H1 (cell line): ENCODE measurements around the gene TLCD5. TPM values are rescaled to one million over a fixed set of nuclear protein-coding genes. Genes with fewer than 3 reads are reported as not detected.

Experiments used
- ASH2L ChIP-seq: fragments of 200-600, 300-600 bp; sonication (generic); IDR thresholded peaks from one replicate; pipeline ENCODE4 v1.7.1; 2017; ENCODE audit warnings: low read length
- CHD2 ChIP-seq: IDR thresholded peaks from 2 replicates; pipeline ENCODE4 v1.6.1; 2012; ENCODE audit warnings: low read length, improper control_type of control experiment
- FOSL1 ChIP-seq: IDR thresholded peaks from 2 replicates; pipeline ENCODE4 v1.6.1; 2011; ENCODE audit warnings: mild to moderate bottlenecking, low read depth, low read length, moderate library complexity; ENCODE audit not compliant: insufficient read depth
- GTF2F1 ChIP-seq: IDR thresholded peaks from 2 replicates; pipeline ENCODE4 v1.6.1; 2012; ENCODE audit warnings: low read depth, low read length, improper control_type of control experiment, borderline replicate concordance
- POU5F1 ChIP-seq: IDR thresholded peaks from 2 replicates; pipeline ENCODE4 v1.6.1; 2011; ENCODE audit warnings: low read depth, mild to moderate bottlenecking, low read length, moderate library complexity
- RAD21 ChIP-seq, 2 experiments: IDR thresholded peaks in 1 of 2; conservative IDR thresholded peaks in 1 of 2; 2 replicates each; pipeline ENCODE4 v1.6.1; 2011; ENCODE audit warnings: low read depth in 2 of 2, low read length in 2 of 2, improper control_type of control experiment in 1 of 2, inconsistent platforms in 1 of 2, mild to moderate bottlenecking in 1 of 2, moderate library complexity in 1 of 2
- RXRA ChIP-seq: IDR thresholded peaks from 2 replicates; pipeline ENCODE4 v1.6.1; 2011; ENCODE audit warnings: low read depth, mild to moderate bottlenecking, low read length, moderate library complexity; ENCODE audit not compliant: insufficient read depth
- SAP30 ChIP-seq: fragments of 300-600 bp; sonication (generic); IDR thresholded peaks from 2 replicates; pipeline ENCODE4 v1.7.1; 2012; ENCODE audit warnings: low read length, moderate library complexity, mild to moderate bottlenecking, inconsistent platforms; ENCODE audit not compliant: insufficient read depth, insufficient replicate concordance
- SIN3A ChIP-seq, 2 experiments: IDR thresholded peaks in 1 of 2; conservative IDR thresholded peaks in 1 of 2; 2 replicates each; pipeline ENCODE4 v1.6.1; 2011 to 2012; ENCODE audit warnings: low read length in 2 of 2, improper control_type of control experiment in 1 of 2, low read depth in 1 of 2, mild to moderate bottlenecking in 1 of 2
- SRF ChIP-seq: IDR thresholded peaks from 2 replicates; pipeline ENCODE4 v1.6.1; 2011; ENCODE audit warnings: mild to moderate bottlenecking, low read depth, low read length, moderate library complexity
- SUZ12 ChIP-seq: fragments of 200-600 bp; sonication (generic); IDR thresholded peaks from 2 replicates; pipeline ENCODE4 v1.6.1; 2012; ENCODE audit warnings: mild to moderate bottlenecking, inconsistent platforms, low read length, moderate library complexity, mixed read lengths
- TAF7 ChIP-seq: optimal IDR thresholded peaks from 2 replicates; pipeline ENCODE3; 2011; ENCODE audit warnings: low read depth, mild to moderate bottlenecking, inconsistent platforms, low read length, moderate library complexity, borderline replicate concordance
- ZNF274 ChIP-seq: IDR thresholded peaks from 2 replicates; pipeline ENCODE4 v1.7.0; 2012; ENCODE audit warnings: low read length, borderline replicate concordance; ENCODE audit errors: extremely low read depth
- polyA plus RNA-seq, 7 experiments: library from polyadenylated mRNA; depleted of rRNA in 3 of 7; stranded (reverse) in 5 of 7; unstranded in 2 of 7; fragments of >200 nt in 5 of 7; fragments of 200-250 nt in 2 of 7; gene quantifications; 1 replicate in 5 of 7; 2 replicates in 1 of 7; 4 replicates in 1 of 7; pipeline versions ENCODE4 v1.2.1 to v1.2.3, GENCODE V29; 2011 to 2013; ENCODE audit warnings: missing spikeins in 2 of 7, mixed read lengths in 2 of 7
- total RNA-seq: library from RNA; stranded (reverse); fragmentation: NEBNext Ultra II Directional; extraction: Animal tissue kit (Norgen Biotek cat#: 25700); gene quantifications from 2 replicates; pipeline ENCODE4 v1.2.1, GENCODE V29; 2021
- TF ChIP-seq, protein P1 (sequence below): IDR thresholded peaks from 2 replicates; pipeline ENCODE4 v1.6.1; 2011; ENCODE audit warnings: low read length, improper control_type of control experiment
- TF ChIP-seq, protein P2 (sequence below): IDR thresholded peaks from 2 replicates; pipeline ENCODE4 v1.6.1; 2011; ENCODE audit warnings: low read depth, mild to moderate bottlenecking, low read length; ENCODE audit not compliant: insufficient read depth
- TF ChIP-seq, protein P3 (sequence below): IDR thresholded peaks from 2 replicates; pipeline ENCODE4 v1.6.1; 2012; ENCODE audit warnings: inconsistent platforms
- TF ChIP-seq, protein P4 (sequence below), 3 experiments: IDR thresholded peaks; 1 replicate in 2 of 3; 2 replicates in 1 of 3; pipeline versions ENCODE4 v1.5.1 to v1.6.1; 2011; ENCODE audit warnings: low read length in 3 of 3, mild to moderate bottlenecking in 3 of 3, inconsistent platforms in 2 of 3, low read depth in 1 of 3, moderate library complexity in 1 of 3; ENCODE audit not compliant: insufficient read depth in 1 of 3; ENCODE audit errors: control extremely low read depth in 1 of 3

The TLCD5 gene
- total and polyA plus RNA-seq, 2 of the 8 experiments (the other 6 are each of a cell fraction or from before 2014, with no cell fraction given) = 9.5 to 10.1 TPM

DNA sequence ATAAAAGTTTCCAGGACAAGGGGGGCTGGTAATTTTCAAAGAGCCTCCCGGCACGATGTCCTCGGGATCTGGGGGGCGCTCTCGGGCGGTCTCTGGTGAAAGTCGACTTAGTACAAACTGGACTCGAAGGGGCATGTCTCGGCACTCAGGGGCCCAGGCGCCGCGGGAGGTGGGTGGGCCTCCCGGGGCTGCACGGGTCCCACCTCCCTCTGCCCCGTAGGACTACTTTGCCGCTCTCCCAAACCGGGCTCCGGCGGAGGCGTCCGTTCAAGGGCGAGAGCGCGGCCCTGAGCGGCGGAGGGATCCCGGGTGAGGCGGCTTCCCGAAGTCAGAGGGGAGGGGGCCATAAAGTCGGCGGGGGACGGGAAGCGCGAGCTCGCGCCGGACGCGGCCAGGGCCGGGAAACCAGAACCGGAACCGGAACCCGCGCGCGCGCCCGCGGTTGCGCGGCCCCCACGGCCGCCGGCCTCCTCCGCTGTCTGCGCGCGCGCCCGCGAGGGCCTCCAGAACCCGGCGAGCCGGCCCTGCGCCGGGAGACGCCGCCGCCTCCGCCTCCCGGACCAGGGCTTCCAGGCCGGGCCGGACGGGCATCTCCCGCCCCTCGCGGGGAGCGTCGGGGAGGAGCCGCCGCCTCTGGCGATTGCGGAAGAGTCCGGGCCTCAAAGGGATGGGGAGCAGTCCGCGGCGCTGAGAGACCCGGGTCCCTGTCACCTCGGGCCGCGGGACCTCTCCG lies 11.0 kb downstream of the TLCD5 start, which contains the start of gene ARHGEF12 (continued):
- TF ChIP-seq SRF (no peak), RAD21 (IDR thresholded peaks at IDR 0.05 in 1 of 2, conservative IDR thresholded peaks at IDR 0.05 in 1 of 2; ENCODE audit: low read depth in 2 of 2, low read length in 2 of 2) (no peak), FOSL1 (no peak), ZNF274 (no peak), SUZ12 (no peak), TAF7 (no peak), ASH2L (peak; percentile 78), RXRA (no peak), GTF2F1 (no peak), SAP30 (no peak), CHD2 (peak; percentile 97), POU5F1 (no peak), SIN3A (conservative IDR thresholded peaks at IDR 0.05 in 1 of 2, IDR thresholded peaks at IDR 0.05 in 1 of 2; ENCODE audit: low read depth in 1 of 2, low read length in 2 of 2) (peak; percentile 54 to 90; a peak in 2 of 4 replicates)
- TF ChIP-seq, protein P1, sequence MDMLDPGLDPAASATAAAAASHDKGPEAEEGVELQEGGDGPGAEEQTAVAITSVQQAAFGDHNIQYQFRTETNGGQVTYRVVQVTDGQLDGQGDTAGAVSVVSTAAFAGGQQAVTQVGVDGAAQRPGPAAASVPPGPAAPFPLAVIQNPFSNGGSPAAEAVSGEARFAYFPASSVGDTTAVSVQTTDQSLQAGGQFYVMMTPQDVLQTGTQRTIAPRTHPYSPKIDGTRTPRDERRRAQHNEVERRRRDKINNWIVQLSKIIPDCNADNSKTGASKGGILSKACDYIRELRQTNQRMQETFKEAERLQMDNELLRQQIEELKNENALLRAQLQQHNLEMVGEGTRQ = no peak
- TF ChIP-seq, protein P2, sequence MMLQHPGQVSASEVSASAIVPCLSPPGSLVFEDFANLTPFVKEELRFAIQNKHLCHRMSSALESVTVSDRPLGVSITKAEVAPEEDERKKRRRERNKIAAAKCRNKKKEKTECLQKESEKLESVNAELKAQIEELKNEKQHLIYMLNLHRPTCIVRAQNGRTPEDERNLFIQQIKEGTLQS = no peak
- TF ChIP-seq, protein P3, sequence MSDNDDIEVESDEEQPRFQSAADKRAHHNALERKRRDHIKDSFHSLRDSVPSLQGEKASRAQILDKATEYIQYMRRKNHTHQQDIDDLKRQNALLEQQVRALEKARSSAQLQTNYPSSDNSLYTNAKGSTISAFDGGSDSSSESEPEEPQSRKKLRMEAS = peak; percentile 36; the same call in 1 of the 2 replicates
- TF ChIP-seq, protein P4, sequence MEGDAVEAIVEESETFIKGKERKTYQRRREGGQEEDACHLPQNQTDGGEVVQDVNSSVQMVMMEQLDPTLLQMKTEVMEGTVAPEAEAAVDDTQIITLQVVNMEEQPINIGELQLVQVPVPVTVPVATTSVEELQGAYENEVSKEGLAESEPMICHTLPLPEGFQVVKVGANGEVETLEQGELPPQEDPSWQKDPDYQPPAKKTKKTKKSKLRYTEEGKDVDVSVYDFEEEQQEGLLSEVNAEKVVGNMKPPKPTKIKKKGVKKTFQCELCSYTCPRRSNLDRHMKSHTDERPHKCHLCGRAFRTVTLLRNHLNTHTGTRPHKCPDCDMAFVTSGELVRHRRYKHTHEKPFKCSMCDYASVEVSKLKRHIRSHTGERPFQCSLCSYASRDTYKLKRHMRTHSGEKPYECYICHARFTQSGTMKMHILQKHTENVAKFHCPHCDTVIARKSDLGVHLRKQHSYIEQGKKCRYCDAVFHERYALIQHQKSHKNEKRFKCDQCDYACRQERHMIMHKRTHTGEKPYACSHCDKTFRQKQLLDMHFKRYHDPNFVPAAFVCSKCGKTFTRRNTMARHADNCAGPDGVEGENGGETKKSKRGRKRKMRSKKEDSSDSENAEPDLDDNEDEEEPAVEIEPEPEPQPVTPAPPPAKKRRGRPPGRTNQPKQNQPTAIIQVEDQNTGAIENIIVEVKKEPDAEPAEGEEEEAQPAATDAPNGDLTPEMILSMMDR (IDR thresholded peaks at IDR 0.05; ENCODE audit: control extremely low read depth in 1 of 3, insufficient read depth in 1 of 3, low read depth in 1 of 3, low read length in 3 of 3) = peak in 2 of 3 experiments; percentile 1 to 17; a peak in 1 of 4 replicates
